ENCODE measurements around the gene HMCN1. TPM values are rescaled to one million over a fixed set of nuclear protein-coding genes. Genes with fewer than 3 reads are reported as not detected.

Gene HMCN1
- polyA plus RNA-seq, 1 of the 3 experiments (the other 2 are of a cell fraction): 59.5 TPM

DNA sequence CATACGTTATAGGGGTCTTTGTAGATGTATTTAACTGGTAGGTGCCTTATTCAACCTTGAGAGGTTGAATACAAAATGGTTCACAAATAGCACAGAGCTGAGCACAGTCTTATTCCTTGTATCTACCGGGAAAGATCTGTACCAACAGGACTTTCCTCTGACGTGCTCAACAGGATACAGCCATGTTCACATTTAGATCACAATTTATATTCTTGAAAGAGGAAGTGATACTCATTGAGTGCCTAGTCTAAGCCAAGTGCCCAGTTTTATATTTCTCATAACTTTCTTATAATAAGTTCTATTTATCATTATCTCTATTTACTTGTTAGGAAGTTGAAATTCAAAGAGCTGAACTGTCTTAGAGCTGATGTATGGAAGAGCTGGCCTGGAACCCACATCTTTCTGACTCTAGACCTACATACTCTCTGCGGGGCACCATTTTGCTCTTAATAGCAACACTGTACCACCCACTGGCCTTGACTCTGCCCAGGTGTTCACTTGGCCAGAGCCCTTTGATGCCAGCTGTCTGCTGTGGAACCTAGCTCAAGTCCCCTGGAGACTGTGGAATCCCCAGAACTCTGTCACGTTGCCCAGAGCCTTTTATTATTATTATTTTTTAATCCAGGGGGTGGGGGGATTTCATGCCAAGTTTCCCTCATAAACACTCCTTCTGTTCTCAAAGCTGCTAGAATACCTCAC lies 484.6 kb downstream of the HMCN1 start (continued):
- TF ChIP-seq, protein P1, sequence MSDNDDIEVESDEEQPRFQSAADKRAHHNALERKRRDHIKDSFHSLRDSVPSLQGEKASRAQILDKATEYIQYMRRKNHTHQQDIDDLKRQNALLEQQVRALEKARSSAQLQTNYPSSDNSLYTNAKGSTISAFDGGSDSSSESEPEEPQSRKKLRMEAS (IDR thresholded peaks at IDR 0.05; ENCODE audit: low read depth): no peak
- no peak for TF ChIP-seq SIN3A (IDR thresholded peaks at IDR 0.05; ENCODE audit: borderline replicate concordance, low read depth, low read length)
- TF ChIP-seq FOXJ3 (CRISPR knock-in tag; IDR thresholded peaks at IDR 0.05): no peak
- TF ChIP-seq TEAD4 (IDR thresholded peaks at IDR 0.05; ENCODE audit: borderline replicate concordance, insufficient read depth): no peak
- TF ChIP-seq ELF1 (IDR thresholded peaks at IDR 0.05): no peak
- no peak for TF ChIP-seq FOXM1 (IDR thresholded peaks at IDR 0.05; ENCODE audit: low read depth)
- TF ChIP-seq EP300 (IDR thresholded peaks at IDR 0.05; ENCODE audit: borderline replicate concordance in 1 of 2, low read depth in 1 of 2, low read length in 1 of 2): no peak
- no peak for TF ChIP-seq NFIC (IDR thresholded peaks at IDR 0.05; ENCODE audit: borderline replicate concordance)
- no peak for TF ChIP-seq NRF1 (IDR thresholded peaks at IDR 0.05; ENCODE audit: low read depth, low read length)

DNA sequence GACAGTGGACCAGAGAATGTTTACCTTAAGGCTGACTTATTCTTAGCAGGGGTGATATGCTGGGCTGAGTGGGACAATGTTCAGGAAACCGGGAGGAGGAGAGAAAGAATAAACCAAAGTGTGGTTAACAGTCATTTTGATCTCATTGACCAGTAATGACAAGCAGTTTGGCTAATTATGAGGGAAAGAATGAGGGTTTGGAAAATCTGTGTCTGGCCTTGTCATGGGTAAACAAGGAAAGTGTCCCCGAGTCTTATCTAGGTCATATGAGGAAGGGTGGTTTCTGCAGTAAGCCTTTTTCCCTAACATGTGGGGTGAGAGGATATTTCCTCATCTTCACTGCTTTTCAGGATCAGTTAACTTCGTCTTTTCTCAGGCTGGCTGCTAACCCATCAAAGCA lies 485.9 kb downstream of the HMCN1 start:
- no peak overlapping the region for H2AFZ ChIP-seq (ENCODE audit: low read depth)
- H4K20me1 ChIP-seq (ENCODE audit: insufficient read depth): no peaks in the 10 kb centered on the region
- H3K27ac ChIP-seq (ENCODE audit: low read depth in 2 of 2, low read length in 1 of 2): no peak overlapping the region
- H3K4me2 ChIP-seq: no peak overlapping the region
- WGBS (ENCODE audit: low lambda C conversion rate): 14% methylated on average over 3 of the region's 3 CpGs
- H3K9me3 ChIP-seq: no peaks in the 10 kb centered on the region
- no peak overlapping the region for H3K9ac ChIP-seq
- H3K4me1 ChIP-seq (ENCODE audit: control insufficient read depth in 1 of 2, insufficient read depth in 2 of 2, low read depth in 1 of 2, low read length in 1 of 2): no peaks in the 10 kb centered on the region; a peak in 1 of 4 replicates
- ChIA-PET CTCF (no interaction called here), POLR2A (no interaction called here)
- DNase-seq: no peak
- H3K36me3 ChIP-seq (replicated peaks in 1 of 2; ENCODE audit: control insufficient read depth in 1 of 2, insufficient read depth in 2 of 2, low read length in 1 of 2): no peaks in the 10 kb centered on the region
- H3K4me3 ChIP-seq (ENCODE audit: low read depth in 2 of 2, low read length in 1 of 2): no peak overlapping the region
- TF ChIP-seq SMC3 (IDR thresholded peaks at IDR 0.05; ENCODE audit: low read depth, low read length): no peak
- no peak for TF ChIP-seq FOSL2 (IDR thresholded peaks at IDR 0.05; ENCODE audit: borderline replicate concordance, low read depth)
- TF ChIP-seq EZH2phosphoT487 (IDR thresholded peaks at IDR 0.05; ENCODE audit: borderline replicate concordance, low read depth): no peak
- TF ChIP-seq EP300 (IDR thresholded peaks at IDR 0.05; ENCODE audit: borderline replicate concordance in 1 of 2, low read depth in 1 of 2, low read length in 1 of 2): no peak
- no peak for TF ChIP-seq POLR2AphosphoS5 (IDR thresholded peaks at IDR 0.05; ENCODE audit: low read depth, low read length)
- no peak for TF ChIP-seq TAF1 (IDR thresholded peaks at IDR 0.05; ENCODE audit: borderline replicate concordance, low read depth, low read length)
- no peak for TF ChIP-seq NRF1 (IDR thresholded peaks at IDR 0.05; ENCODE audit: low read depth, low read length)
- TF ChIP-seq, protein P2, sequence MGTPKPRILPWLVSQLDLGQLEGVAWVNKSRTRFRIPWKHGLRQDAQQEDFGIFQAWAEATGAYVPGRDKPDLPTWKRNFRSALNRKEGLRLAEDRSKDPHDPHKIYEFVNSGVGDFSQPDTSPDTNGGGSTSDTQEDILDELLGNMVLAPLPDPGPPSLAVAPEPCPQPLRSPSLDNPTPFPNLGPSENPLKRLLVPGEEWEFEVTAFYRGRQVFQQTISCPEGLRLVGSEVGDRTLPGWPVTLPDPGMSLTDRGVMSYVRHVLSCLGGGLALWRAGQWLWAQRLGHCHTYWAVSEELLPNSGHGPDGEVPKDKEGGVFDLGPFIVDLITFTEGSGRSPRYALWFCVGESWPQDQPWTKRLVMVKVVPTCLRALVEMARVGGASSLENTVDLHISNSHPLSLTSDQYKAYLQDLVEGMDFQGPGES (IDR thresholded peaks at IDR 0.05; ENCODE audit: low read depth, low read length): no peak
- TF ChIP-seq, protein P3, sequence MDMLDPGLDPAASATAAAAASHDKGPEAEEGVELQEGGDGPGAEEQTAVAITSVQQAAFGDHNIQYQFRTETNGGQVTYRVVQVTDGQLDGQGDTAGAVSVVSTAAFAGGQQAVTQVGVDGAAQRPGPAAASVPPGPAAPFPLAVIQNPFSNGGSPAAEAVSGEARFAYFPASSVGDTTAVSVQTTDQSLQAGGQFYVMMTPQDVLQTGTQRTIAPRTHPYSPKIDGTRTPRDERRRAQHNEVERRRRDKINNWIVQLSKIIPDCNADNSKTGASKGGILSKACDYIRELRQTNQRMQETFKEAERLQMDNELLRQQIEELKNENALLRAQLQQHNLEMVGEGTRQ (IDR thresholded peaks at IDR 0.05; ENCODE audit: borderline replicate concordance, low read depth, low read length): no peak
- no peaks in the 10 kb centered on the region for H3K9me2 ChIP-seq
- H3K79me2 ChIP-seq (ENCODE audit: insufficient read depth): no peaks in the 10 kb centered on the region
- no peaks in the 10 kb centered on the region for H3F3A ChIP-seq (replicated peaks; ENCODE audit: insufficient read depth)
- no peaks in the 10 kb centered on the region for H3K27me3 ChIP-seq (ENCODE audit: insufficient read depth)
